ENCODE measurements around the gene MPHOSPH9.
A peak's percentile ranks its signal among the peaks of the same experiment; 100 is the strongest.
"Not testable (repeated sequence)": the region's sequence is repeated elsewhere in the genome, so short reads cannot be mapped to it uniquely, and the experiment has no call there.

Gene MPHOSPH9

DNA sequence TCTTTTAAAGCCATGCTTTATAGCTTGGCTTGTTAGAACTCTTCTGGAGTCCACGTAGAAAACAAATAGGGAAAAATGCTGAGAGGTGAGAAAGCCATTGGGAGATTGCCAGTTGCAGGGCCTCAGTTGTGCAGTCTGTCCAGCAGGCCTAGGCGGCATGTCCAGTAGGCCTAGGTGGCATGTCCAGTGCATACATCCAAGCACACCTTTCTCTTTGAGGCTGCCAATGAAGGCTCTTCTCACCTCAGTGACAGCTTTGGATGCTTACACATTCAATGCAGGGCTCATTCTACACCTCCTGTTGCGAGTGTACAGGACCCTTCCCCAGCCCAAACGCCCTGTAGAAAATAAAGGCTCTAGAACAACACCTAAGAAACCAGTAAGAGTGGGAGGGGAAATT is 25.7 kb upstream of the MPHOSPH9 start:
- no peak for DNase-seq (ENCODE audit: low read depth in 2 of 2, low spot score in 1 of 2)

DNA sequence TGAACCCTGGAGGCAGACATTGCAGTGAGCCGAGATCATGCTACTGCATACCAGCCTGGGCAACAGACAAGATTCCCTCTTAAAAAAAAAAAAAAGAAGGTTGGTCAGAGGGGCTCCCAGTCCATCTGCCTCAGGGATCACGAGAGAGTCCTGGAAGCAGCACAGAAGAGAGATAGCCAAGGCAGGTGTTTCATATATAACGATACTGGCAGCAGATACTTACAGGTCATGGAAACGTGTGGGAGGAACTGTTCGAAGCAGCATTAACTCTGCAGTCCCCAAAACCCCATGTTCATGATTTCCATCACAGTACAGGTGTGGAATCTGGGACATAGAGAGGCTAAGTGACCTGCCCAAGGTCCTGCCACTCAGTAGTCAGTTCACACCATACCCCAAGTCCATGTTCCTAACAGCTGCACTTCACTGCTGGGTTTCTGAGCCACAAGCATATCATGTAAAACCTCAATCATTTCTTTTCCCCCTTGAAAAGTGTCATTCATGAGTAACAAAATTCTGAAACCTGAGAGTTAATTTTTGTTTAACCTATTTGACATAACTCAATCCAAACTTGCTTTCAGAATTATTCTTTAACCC is 22.0 kb upstream of the MPHOSPH9 start:
- no peak for DNase-seq (ENCODE audit: low read depth in 2 of 2, low spot score in 1 of 2)

DNA sequence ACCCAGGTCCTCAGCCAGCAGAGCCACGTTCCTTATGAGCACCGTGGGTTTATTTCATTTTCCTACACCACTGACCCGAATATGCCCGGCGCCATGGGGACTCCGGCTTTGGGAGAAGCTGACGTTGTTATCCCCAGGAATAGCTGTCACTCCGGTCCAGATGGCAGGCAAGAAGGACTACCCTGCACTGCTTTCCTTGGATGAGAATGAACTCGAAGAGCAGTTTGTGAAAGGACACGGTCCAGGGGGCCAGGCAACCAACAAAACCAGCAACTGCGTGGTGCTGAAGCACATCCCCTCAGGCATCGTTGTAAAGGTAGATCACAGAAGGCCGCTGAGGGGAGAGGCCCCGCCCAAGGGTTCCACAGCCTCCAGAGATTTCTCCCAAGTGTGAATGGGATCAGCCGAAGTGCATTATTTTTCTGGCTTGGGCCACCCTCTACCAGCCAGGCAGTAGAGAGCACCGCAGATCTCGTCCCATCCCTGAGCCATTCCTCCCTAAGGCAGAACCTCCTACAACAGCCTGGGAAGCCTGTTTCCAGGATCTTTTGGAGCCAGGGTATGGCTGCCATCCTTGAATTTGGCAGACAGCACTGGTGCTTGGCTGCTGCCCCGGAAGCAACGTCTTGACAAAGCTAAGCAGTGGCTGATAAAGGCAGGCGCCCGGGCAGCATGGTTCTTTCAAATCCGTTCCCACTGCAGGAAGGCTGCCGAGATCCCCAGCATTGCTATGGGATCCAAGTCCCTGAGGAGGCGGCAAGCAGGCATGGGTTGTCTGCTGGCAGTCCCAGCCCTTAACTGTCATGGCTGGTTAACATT is 20.9 kb upstream of the MPHOSPH9 start:
- DNase-seq (ENCODE audit: low read depth in 2 of 2, low spot score in 1 of 2), result no peak

DNA sequence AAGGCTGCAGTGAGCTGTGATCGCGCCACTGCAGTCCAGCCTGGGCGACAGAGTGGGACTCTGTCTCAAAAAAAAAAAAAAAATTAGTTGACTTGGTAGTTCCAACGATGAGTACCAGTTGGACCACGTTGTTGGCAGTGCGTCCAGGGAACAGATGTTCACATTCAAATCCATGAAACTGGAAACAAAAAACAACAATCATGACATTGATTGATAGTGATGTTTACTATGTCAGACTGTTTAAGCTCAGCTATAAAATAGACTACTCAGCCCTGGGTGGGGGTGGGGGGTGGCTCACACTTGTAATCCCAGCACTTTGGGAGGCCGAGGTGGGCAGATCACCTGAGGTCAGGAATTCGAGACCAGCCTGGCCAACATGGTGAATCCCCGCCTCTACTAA is 19.4 kb upstream of the MPHOSPH9 start:
- DNase-seq (ENCODE audit: low read depth in 2 of 2, low spot score in 1 of 2), result not testable (repeated sequence)

DNA sequence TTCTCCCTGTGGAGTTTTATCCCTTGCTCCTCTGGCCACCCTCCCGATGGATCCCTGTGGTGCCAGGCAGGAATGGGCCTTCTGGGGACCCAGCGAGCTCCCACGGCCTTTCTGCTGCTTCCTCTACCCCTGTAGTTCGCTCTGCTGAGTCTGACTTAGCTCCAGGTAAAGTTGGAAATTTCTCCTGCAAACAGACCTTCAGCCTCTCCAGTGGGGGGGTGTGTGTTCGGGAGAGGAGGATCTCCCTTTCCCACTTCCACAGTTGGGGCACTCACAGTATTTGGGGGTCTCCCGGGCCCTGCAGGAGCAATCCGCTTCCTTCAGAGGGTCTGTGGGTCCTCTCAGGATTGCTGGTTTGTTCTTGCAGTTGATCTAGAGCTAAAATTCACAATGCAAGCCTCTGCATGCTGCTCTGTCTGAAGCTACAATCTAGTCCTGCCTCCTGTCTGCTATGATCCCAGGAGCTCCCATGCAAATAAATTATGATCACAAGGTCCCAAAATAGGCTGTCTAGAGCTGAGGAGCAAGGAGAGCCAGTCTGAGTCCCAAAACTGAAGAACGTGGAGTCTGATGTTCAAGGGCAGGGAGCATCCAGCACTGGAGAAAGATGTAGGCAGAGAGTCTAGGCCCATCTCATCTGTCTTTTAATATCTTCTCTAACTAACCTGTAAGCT is 18.6 kb upstream of the MPHOSPH9 start:
- DNase-seq (ENCODE audit: low read depth in 2 of 2, low spot score in 1 of 2), result no peak

- DNase-seq (ENCODE audit: low read depth in 2 of 2, low spot score in 1 of 2), result no peak
Measured at GRCh38 chr12:123250471-123251383, 17.8 kb upstream of the MPHOSPH9 start.

DNA sequence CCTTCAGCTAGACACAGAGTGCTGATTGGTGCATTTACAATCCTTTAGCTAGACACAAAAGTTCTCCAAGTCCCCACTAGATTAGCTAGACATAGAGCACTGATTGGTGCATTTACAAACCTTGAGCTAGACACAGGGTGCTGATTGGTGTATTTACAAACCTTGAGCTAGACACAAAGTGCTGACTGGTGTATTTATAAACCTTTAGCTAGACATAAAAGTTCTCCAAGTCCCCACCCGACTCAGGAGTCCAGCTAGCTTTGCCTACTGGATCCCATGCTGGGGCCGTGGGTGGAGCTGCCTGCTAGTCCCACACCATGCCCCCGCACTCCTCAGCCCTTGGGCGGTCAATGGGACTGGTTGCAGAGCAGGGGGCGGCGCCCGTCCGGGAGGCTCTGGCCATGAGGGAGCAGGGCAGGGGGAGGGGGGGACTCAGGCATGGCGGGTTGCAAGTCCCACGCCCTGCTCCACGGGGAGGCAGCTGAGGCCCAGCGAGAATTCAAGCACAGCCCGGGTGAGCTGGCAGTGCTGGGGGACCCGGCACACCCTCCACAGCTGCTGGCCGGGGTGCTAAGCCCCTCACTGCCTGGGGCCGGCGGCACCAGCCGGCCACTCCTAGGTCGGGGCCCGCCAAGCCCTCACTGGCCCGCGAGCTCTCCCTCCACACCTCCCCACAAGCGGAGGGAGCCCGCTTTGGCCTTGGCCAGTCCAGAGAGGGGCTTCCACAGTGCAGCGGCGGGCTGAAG is 16.2 kb upstream of the MPHOSPH9 start:
- not testable (repeated sequence) for DNase-seq (ENCODE audit: low read depth in 2 of 2, low spot score in 1 of 2)

GRCh38 chr12:123248129-123248528 is 15.2 kb upstream of the MPHOSPH9 start:
- DNase-seq (ENCODE audit: low read depth in 2 of 2, low spot score in 1 of 2), result not testable (repeated sequence)

DNA sequence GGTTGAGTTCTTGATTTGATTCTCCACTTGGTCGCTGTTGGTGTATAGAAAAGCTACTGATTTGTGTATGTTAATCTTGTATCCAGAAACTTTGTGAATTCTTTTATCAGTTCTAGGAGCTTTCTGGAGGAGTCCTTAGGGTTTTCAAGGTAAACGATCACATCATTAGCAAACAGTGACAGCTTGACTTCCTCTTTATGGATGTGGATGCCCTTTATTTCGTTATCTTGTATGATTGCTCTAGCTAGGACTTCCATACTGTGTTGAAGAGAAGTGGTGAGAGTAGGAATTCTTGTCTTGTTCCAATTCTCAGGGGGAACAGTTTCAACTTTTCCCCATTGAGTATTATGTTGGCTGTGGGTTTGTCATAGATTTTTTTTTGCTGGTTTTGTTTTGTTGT is 12.7 kb upstream of the MPHOSPH9 start:
- DNase-seq (ENCODE audit: low read depth in 2 of 2, low spot score in 1 of 2), result no peak

DNA sequence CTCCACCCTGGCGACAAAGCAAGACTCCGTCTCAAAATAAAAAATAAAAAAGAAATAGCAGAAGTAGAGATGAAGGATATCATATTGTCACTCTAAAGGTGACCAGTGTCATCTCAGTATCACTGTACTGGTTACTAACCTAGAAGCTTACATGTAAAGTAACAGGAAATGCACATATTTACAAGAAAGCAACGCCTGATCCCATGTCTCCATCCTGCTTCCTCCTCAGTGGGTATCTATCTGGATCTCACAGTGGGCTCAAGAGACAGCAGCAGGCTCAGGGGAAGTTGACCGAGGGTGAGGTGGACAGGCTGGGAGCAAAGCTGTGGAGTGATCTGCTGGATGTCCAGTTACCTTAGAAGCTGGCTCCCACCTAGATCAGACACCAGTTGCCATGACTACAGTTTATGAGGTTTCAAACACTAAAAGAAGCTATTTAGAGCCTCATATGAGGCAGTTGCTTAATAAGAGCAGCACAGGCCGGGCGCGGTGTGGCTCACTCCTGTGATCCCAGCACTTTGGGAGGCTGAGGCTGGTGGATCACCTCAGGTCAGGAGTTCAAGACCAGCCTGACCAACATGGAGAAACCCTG is 10.8 kb upstream of the MPHOSPH9 start:
- no peak for DNase-seq (ENCODE audit: low read depth in 2 of 2, low spot score in 1 of 2)

DNA sequence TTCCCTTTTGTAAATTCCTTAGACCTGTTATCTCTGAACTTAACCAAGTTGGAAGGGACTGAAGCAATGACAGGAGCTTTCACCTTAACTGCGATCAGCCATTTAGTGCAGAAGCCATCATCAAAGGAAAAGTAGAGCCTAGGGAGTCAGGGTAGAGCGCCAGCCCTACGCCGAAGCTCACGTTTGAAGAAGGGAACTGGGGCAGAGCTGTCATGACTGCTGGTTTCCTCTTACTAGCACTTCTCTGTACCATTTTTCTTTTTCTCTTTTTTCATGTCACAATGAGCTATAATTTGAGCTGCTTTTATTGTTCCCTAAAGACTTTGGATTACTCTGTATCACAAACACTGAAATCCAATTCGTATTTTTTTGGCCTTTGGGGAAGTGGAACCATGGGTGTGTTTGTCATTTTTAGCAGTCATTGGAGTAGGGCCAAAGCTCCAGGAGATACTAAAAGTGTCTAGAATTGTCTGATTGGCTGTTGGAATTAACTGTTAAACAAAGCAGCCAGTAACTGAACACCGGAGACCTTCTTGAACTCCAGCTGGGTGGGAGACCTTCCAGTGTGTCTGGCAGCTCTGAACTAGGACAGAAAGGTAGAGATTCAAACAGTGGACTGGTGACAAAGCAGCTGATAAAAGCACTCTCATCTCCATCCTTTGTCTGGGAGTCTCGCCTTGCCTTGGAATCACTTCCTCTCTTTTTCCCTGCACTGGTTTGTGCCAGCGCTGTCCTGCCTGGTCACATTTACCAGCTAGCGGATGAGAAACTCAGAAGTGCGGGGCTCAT is 9.4 kb upstream of the MPHOSPH9 start:
- DNase-seq (ENCODE audit: low read depth in 2 of 2, low spot score in 1 of 2), result no peak

DNA sequence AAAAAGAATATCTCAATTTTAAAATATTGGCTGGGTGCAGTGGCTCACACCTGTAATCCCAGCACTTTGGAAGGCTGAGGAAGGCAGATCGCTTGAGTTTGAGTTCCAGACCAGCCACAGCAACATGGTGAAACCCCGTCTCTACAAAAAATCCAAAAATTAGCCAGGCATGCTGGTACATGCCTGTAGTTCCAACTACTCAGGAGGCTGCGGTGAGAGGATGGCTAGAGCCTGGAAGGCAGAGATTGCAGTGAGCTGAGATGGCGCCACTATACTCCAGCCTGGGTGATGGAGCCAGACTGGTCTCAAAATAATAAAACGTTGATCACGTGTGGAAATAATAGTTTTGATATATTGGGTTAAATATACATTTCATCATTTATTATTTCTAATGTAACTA is 6.0 kb upstream of the MPHOSPH9 start:
- DNase-seq (ENCODE audit: low read depth in 2 of 2, low spot score in 1 of 2), result no peak

GRCh38 chr12:123238330-123238682 is 5.4 kb upstream of the MPHOSPH9 start:
- no peak for DNase-seq (ENCODE audit: low read depth in 2 of 2, low spot score in 1 of 2)

- peak; percentile 36 to 64 for DNase-seq (ENCODE audit: low read depth in 2 of 2, low spot score in 1 of 2)
Measured at GRCh38 chr12:123237646-123238329, 4.8 kb upstream of the MPHOSPH9 start.

- no peak for DNase-seq (ENCODE audit: low read depth in 2 of 2, low spot score in 1 of 2)
Measured at GRCh38 chr12:123233505-123234308, 766 bp upstream of the MPHOSPH9 start.

- DNase-seq (ENCODE audit: low read depth in 2 of 2, low spot score in 1 of 2), result no peak
Measured at GRCh38 chr12:123232472-123232806, 502 bp downstream of the MPHOSPH9 start.

DNA sequence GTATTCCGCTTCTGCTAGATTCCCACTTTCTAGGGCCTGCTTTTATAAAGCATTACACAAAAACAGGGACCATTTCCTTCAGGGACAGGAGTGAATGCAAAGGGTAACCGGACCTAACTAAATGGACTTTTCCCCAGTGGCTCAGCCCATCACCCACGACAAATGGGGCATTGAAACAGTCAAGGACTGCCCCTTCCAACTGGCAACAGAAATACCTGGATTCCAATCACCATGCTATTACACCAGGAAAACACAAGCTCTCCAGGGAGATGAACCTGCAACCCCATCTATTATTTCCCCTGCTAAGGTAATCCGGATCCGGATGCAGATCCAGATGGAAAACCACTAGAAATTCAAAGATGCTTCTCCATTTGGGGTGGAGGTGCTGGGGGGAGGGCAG is 1.0 kb downstream of the MPHOSPH9 start:
- no peak for DNase-seq (ENCODE audit: low read depth in 2 of 2, low spot score in 1 of 2)

DNA sequence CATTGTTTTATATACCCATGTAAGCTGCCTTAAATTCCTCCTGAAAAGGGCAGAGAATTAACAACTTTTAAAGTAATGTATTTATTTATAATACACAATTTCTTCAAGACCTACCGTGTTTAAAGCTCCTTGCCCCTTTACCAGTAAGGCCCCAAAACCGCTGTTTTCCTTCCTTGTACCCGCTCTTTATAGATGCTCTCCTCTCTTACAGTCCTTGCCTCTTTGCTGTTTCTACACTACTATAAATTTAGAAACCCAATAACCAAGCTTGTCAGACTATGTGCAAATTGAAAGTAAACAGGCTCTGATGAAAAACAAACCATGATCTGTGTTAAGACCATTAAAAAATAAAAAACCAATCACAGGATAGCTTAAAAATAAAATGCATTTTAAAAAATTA is 3.9 kb downstream of the MPHOSPH9 start:
- no peak for DNase-seq (ENCODE audit: low read depth in 2 of 2, low spot score in 1 of 2)
